GM18873 (cell line): ENCODE results near the gene CAMK2A.

Experiments used
- ATAC-seq: cut with Tn5 transposase; IDR thresholded peaks from one replicate; pipeline ENCODE4 v1.9.1; 2021; ENCODE audit warnings: mild to moderate bottlenecking, moderate library complexity, moderate number of reproducible peaks; ENCODE audit not compliant: unreplicated experiment, low FRiP score

Gene CAMK2A

GRCh38 chr5:150217873-150218692, 71.5 kb downstream of the CAMK2A start:
- peak; percentile 56 for ATAC-seq

- ATAC-seq, result no peak
Measured at GRCh38 chr5:150217038-150217437, 72.5 kb downstream of the CAMK2A start.

DNA sequence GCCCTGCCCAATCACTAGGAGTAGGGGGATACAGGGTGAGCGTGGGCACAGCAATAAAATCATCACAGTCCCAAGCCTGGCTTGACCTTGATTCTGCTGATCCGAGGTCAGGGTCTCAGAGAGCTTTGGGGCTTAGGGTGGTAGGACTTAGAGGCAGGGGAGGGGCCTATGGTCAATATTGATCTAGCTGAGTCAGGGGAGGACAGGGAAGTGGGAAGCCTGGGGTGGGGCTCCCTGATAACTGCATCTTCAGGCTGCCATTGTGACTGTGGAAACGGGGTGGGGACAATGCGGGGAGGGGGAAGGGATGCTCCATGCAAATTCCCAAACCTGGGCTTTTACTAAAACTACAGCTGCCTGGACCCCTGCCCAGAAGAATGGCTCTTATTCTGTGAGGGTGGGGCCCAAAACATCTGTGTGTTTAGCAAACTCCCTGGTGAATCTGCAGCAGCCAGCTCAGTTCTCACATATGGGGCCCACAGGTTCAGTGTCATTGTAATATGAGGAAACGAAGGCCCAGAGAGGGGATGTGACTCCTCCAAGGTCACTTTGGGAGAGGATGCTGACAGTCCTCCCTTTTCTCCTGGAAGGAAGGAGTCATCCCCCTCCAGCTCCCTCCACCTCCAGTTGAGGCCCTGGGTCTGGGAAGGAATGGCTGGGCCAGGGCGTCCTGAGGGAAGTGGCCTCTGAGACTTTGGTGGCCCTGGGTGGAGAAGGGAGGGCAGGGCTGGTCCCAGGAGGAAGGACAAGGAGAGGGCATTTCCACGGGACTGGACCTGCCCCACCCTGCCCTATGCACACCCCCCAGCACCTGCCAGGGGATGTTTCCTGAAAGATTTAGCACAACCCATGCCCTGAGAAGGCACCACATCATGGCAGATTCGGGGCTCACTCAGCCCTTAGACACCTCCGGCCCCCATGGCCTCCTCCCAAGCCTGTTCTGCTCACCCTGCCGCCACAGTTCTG, 73.3 kb downstream of the CAMK2A start:
- ATAC-seq, result no peak

GRCh38 chr5:150214289-150214688, 75.3 kb downstream of the CAMK2A start:
- ATAC-seq, result no peak

GRCh38 chr5:150213530-150213929, 76.0 kb downstream of the CAMK2A start:
- ATAC-seq, result no peak

GRCh38 chr5:150211156-150212030, 78.2 kb downstream of the CAMK2A start:
- ATAC-seq, result no peak

GRCh38 chr5:150210644-150211043, 78.9 kb downstream of the CAMK2A start:
- ATAC-seq, result no peak

DNA sequence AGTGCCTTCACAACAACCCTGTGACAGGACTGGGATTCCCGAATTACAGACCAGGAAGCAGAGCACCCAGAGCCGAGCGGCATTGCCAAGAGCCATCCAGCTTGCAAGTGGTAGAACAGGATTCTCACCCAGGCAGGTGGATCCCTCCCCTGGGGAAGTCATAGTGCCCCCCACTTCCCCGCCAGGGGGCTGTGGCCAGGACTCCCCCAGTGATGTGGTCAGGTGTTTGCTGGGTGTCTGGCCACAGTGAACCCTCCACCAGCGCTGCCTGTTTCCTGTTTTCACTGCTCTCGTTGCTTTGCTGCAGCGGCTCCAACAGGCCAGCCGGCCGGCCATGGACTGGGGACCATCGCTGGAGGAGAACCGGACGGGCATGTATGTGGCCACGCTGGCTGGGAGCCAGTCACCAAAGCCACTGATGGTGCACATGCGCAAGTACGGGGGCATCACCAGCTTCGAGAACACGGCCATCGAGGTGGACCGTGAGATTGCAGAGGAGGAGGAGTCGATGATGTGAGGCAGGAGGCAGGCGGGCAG, 80.4 kb downstream of the CAMK2A start:
- ATAC-seq, result no peak

GRCh38 chr5:150208187-150209098, 81.1 kb downstream of the CAMK2A start:
- no peak for ATAC-seq

DNA sequence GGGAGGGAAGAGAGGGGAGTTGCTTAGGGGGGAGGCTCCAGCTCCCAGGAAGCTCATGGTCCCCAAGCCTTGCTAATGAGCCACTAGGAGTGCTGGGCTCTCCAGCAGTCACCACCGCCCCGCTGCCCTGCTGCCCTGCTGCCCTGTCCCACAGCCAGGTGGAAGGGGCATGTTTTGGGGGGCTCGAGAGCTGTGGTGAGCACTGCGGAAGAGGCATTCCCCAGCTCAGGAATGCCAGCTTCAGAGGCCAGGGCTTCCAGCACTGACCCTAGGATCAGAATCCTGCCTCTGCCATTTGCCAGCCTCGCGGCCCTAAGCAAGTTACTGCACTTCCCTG, 82.8 kb downstream of the CAMK2A start:
- no peak for ATAC-seq

DNA sequence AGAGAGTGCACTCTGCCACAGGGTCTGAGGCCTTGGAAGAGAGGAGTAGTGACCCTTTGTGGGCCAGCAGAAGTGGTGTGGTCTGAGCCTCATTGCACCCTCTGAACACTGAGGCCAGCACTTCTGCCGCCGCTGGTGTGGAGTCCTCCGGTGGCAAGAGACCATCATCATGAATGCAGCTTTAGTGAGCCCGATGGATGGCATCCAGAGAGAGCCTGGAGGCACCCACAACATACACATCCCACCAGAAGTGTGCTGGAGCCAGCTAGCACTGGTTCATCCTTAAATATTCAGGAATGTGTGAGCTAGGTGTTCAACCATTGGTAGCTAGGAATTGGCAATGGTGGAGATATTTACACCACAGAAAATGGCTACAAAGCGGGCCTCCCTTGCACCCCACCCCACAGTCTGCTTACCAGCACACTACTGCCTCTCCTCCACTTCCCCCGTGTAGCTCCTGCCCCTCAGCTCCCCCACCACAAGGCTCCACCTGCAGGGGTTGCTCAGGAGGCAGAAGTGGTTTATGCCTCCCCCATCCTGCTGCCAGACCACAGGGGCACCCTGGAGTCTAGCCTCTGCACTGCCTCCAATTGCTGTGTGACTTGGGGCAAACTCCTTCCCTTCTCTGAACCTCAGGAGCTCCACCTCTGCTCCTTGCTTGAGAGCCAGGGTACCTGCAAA, 83.3 kb downstream of the CAMK2A start:
- no peak for ATAC-seq

DNA sequence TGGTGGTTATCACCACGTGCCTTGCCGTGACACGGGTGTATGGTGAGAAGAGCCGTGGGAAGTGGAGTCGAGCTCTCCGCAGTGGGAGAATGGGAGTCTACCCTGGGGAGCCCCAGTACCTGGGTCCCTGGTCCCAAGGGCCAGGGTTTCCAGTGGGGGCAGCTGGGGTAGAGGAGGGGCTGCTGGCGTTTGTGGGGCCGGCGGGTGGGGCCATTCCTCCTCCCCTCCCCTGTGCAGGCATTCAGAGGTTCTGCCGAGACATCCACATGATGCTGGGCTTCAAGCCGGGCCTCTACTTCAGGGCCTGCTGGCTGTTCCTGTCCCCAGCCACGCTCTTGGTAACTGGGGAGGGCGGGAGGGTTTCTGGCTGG, 85.0 kb downstream of the CAMK2A start:
- no peak for ATAC-seq

- ATAC-seq, result no peak
Measured at GRCh38 chr5:150203832-150204589, 85.6 kb downstream of the CAMK2A start.

DNA sequence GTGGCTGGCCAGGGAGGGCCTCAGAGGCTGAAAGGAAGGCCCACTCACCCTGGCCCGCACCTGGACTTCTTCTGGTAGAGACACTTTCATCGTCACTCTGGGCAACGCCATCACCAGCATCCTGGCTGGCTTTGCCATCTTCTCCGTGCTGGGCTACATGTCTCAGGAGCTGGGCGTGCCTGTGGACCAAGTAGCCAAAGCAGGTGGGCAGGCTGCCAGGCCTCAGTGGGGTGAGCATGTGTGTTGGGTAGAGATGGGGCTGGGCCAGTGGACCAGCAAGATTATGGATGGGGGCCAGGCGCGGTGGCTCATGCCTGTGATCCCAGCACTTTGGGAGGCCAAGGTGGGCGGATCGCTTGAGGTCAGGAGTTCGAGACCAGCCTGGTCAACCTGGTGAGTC, 87.1 kb downstream of the CAMK2A start:
- ATAC-seq, result no peak

DNA sequence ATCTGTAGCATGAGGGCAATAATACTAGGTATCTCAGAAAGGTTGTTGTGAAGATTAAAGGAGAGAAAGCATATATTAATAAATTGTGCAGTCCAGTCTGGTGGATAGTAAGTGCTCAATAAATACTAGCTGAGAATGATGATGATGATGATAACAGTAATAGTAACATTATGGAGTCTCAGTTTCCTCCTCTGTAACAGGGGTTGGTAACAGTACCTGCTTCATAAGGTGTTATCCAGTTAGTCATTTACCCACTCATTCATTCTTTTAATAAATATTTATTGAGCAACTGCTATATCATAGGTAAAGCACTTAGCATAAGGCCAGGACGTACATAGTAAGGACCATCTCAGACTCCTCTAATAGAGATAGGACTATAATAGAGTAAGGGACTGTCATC, 92.1 kb downstream of the CAMK2A start:
- ATAC-seq, result no peak

DNA sequence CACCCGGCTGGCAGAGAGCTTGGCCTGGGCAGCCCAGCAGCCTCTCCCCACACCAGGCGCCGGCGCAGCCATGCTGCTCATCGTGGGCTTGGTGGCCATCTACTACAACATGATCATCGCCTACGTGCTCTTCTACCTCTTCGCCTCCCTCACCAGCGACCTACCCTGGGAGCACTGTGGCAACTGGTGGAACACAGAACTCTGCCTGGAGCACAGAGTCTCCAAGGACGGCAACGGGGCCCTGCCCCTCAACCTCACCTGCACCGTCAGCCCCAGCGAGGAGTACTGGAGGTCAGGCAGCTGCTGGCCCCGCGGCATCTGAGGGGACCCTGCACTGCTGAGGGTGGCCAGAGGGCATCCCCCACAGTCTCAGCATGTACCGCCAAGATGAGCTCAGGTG, 92.6 kb downstream of the CAMK2A start:
- no peak for ATAC-seq

GRCh38 chr5:150196514-150196913, 93.1 kb downstream of the CAMK2A start:
- no peak for ATAC-seq
